ENCODE data around the gene IRAK2.

IRAK2 gene

DNA sequence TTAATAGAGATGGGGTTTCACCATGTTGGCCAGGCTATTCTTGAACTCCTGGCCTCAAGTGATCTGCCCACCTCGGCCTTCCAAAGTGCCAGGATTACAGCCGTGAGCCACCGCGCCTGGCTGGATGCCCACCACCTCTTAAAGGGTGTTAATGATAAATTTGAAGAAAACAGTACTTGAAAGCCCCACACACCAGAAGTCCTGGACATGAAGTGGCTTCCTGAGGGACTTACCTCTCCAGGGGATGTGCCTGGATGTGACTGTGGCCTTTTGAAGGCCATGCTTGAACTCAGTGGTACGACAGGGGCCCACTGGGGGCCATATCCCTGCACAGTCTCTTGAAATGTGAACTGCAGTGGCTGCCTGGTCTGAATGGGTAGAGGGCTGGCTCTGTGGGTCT, 18.2 kb downstream of the IRAK2 start:
- H3K36me3 ChIP-seq (ENCODE audit: control insufficient read depth, insufficient read depth, low read length): peaks cover 3% of the 10 kb centered on the region
- no peaks in the 10 kb centered on the region for H3K27me3 ChIP-seq (replicated peaks; ENCODE audit: control insufficient read depth, insufficient read depth, low read length)
- TF ChIP-seq, protein P1, sequence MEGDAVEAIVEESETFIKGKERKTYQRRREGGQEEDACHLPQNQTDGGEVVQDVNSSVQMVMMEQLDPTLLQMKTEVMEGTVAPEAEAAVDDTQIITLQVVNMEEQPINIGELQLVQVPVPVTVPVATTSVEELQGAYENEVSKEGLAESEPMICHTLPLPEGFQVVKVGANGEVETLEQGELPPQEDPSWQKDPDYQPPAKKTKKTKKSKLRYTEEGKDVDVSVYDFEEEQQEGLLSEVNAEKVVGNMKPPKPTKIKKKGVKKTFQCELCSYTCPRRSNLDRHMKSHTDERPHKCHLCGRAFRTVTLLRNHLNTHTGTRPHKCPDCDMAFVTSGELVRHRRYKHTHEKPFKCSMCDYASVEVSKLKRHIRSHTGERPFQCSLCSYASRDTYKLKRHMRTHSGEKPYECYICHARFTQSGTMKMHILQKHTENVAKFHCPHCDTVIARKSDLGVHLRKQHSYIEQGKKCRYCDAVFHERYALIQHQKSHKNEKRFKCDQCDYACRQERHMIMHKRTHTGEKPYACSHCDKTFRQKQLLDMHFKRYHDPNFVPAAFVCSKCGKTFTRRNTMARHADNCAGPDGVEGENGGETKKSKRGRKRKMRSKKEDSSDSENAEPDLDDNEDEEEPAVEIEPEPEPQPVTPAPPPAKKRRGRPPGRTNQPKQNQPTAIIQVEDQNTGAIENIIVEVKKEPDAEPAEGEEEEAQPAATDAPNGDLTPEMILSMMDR (IDR thresholded peaks at IDR 0.05; ENCODE audit: insufficient read depth, low read length, poor library complexity, severe bottlenecking): no peak
- H3K4me3 ChIP-seq (replicated peaks; ENCODE audit: low read depth, low read length): no peak overlapping the region
- DNase-seq (ENCODE audit: extremely low read depth, insufficient read length): no peak

DNA sequence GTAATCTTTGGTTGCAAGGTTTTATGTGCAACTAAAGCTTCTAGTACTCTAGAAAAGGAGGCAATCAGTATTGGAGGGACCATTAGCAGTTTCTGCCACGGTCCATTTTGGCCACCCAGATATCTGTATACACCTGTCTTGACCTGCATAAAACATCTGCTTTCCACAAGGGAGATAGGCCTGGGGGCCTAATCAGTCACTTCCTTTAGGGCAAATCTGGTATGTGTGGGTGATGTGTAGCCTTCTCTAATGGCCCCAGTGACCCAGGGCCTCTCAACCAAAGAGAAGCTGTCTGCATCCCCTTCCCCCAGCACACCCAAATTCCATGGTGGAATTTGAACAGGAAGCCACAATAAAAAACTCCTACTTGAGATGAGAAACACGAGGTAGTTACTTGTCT, 19.5 kb downstream of the IRAK2 start:
- no peaks in the 10 kb centered on the region for H3K27me3 ChIP-seq (replicated peaks; ENCODE audit: control insufficient read depth, insufficient read depth, low read length)
- TF ChIP-seq, protein P1 (IDR thresholded peaks at IDR 0.05; ENCODE audit: insufficient read depth, low read length, poor library complexity, severe bottlenecking): no peak
- peaks cover 3% of the 10 kb centered on the region for H3K36me3 ChIP-seq (ENCODE audit: control insufficient read depth, insufficient read depth, low read length)
- H3K4me3 ChIP-seq (replicated peaks; ENCODE audit: low read depth, low read length): no peak overlapping the region
- DNase-seq (ENCODE audit: extremely low read depth, insufficient read length): no peak

DNA sequence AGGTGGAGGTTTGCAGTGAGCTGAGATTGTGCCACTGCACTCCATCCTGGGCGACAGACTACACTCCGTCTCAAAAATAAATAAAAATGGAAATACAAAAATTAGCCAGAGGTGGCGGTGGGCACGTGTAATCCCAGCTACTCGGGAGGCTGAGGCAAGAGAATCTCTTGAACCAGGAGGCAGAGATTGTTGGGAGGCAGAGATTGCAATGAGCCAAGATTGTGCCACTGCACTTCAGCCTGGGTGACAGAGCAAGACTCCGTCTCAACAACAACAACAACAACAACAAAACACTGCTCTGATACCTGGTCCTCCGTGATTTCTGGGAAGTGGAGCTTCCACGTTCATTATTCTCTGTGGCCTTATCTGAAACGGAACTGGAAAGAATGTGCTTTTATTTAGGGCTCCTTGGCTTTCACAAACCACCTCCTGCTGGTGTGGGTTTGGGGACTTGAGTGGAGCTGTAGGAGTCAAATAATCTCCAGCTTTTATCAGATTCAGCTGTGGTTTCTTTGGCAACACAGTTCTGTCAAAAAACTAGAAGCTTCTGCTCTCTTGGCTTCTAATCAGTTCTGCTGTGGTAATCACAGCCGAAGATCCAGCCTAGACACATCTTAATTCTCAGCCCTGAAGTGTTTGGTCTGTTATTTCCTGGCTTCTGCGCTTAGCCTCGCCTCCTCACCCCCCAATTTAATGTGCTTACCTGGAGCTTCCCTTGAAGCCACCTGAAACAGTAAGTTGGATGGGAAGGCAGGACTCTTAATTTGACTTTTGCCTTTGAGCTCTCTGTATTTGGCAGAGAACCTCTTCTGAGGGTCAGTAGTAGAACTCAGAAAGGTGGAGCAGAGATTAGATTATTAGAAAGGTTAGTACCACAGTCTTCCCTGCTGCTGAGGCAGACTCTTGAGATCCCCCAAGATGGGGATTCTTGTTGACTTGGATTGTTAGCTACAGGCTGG, 21.4 kb downstream of the IRAK2 start:
- TF ChIP-seq, protein P1 (IDR thresholded peaks at IDR 0.05; ENCODE audit: insufficient read depth, low read length, poor library complexity, severe bottlenecking): no peak
- no peak for DNase-seq (ENCODE audit: extremely low read depth, insufficient read length)
- H3K4me3 ChIP-seq (replicated peaks; ENCODE audit: low read depth, low read length): no peak overlapping the region
- H3K27me3 ChIP-seq (replicated peaks; ENCODE audit: control insufficient read depth, insufficient read depth, low read length): no peaks in the 10 kb centered on the region
- no peaks in the 10 kb centered on the region for H3K36me3 ChIP-seq (ENCODE audit: control insufficient read depth, insufficient read depth, low read length)

DNA sequence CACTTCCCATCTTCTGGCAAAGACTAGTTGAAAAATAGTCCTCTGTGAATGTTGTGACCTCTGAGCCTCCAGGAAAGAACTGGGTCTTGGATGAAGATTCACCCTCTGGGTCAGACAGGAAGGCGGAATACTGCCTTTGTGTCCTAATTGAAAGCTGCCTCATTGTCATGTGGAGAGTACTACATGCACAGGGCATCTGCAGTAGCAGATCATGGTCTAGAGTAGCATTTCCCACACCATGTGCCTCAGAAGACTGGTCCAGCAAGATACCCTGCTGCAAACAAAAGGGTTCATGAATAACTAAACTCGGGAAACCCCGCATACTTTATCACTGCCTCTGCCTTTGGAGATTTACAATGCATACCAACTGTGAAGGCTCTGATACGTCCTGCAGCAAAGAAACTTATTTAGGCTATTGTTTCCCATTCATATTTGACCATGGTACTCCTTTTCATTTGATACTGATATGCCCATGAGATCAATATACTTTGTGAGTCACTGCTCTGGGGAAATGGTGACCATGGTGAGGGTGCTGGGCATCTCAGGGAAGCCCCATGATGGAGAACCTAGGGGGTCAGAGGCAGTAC, 22.7 kb downstream of the IRAK2 start:
- TF ChIP-seq, protein P1 (IDR thresholded peaks at IDR 0.05; ENCODE audit: insufficient read depth, low read length, poor library complexity, severe bottlenecking): no peak
- no peaks in the 10 kb centered on the region for H3K27me3 ChIP-seq (replicated peaks; ENCODE audit: control insufficient read depth, insufficient read depth, low read length)
- no peak for DNase-seq (ENCODE audit: extremely low read depth, insufficient read length)
- no peak overlapping the region for H3K4me3 ChIP-seq (replicated peaks; ENCODE audit: low read depth, low read length)
- no peaks in the 10 kb centered on the region for H3K36me3 ChIP-seq (ENCODE audit: control insufficient read depth, insufficient read depth, low read length)

DNA sequence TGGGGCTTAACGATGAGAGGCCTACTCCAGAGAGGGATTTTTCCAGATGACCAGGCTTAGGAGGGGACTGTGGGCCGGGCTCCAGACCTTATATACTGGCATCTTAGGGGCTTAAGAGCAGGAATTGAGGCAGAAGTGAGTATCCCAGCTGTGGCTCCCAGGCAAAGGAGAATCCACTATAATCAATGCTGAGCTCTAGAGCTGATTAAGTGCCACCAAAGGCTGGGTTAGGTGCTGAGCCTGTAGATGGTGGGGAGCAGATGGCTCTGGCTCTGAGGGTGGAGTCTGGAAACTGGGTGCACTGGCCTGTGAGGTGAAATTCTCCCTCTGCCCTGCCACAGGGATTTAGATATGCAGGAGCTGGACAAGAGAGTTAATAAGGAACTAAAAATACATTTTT, 23.2 kb downstream of the IRAK2 start:
- no peaks in the 10 kb centered on the region for H3K36me3 ChIP-seq (ENCODE audit: control insufficient read depth, insufficient read depth, low read length)
- no peak overlapping the region for H3K4me3 ChIP-seq (replicated peaks; ENCODE audit: low read depth, low read length)
- H3K27me3 ChIP-seq (replicated peaks; ENCODE audit: control insufficient read depth, insufficient read depth, low read length): no peaks in the 10 kb centered on the region
- TF ChIP-seq, protein P1 (IDR thresholded peaks at IDR 0.05; ENCODE audit: insufficient read depth, low read length, poor library complexity, severe bottlenecking): no peak
- DNase-seq (ENCODE audit: extremely low read depth, insufficient read length): no peak
